NCI-H1694 treated with DMSO at 0.1 percent for 48 hours (cell line): ENCODE data around the gene RIBC2.
"Not testable (repeated sequence)": the region's sequence is repeated elsewhere in the genome, so short reads cannot be mapped to it uniquely, and the experiment has no call there.

Source experiments
- DNase-seq: peaks from one replicate; lab custom pipeline; 2025; lab: John Stamatoyannopoulos, UW

The RIBC2 gene

GRCh38 chr22:45448431-45448830 is 34.9 kb downstream of the RIBC2 start:
- no peak for DNase-seq

- DNase-seq, result not testable (repeated sequence)
Observed at GRCh38 chr22:45449442-45449841, 35.9 kb downstream of the RIBC2 start.

GRCh38 chr22:45450101-45450785 is 36.8 kb downstream of the RIBC2 start:
- no peak for DNase-seq

GRCh38 chr22:45450921-45451651 is 37.6 kb downstream of the RIBC2 start:
- no peak for DNase-seq

- DNase-seq, result no peak
Observed at GRCh38 chr22:45451972-45452371, 38.5 kb downstream of the RIBC2 start.

GRCh38 chr22:45452565-45453379 is 39.3 kb downstream of the RIBC2 start:
- no peak for DNase-seq

- DNase-seq, result no peak
Observed at GRCh38 chr22:45453764-45454163, 40.3 kb downstream of the RIBC2 start.

GRCh38 chr22:45454275-45454674 is 40.8 kb downstream of the RIBC2 start:
- no peak for DNase-seq

GRCh38 chr22:45455212-45455611 is 41.7 kb downstream of the RIBC2 start:
- DNase-seq, result no peak

GRCh38 chr22:45455621-45456020 is 42.1 kb downstream of the RIBC2 start:
- no peak for DNase-seq

GRCh38 chr22:45456811-45457210 is 43.3 kb downstream of the RIBC2 start:
- DNase-seq, result no peak

GRCh38 chr22:45458532-45458931 is 45.0 kb downstream of the RIBC2 start:
- DNase-seq, result no peak

- DNase-seq, result no peak
Observed at GRCh38 chr22:45459235-45459634, 45.7 kb downstream of the RIBC2 start.

GRCh38 chr22:45460288-45461109 is 47.0 kb downstream of the RIBC2 start:
- DNase-seq, result no peak

- no peak for DNase-seq
Observed at GRCh38 chr22:45462034-45462655, 48.7 kb downstream of the RIBC2 start.

GRCh38 chr22:45463691-45464090 is 50.2 kb downstream of the RIBC2 start:
- not testable (repeated sequence) for DNase-seq

GRCh38 chr22:45465633-45466032 is 52.1 kb downstream of the RIBC2 start:
- no peak for DNase-seq

- DNase-seq, result no peak
Observed at GRCh38 chr22:45468872-45469271, 55.4 kb downstream of the RIBC2 start.

- no peak for DNase-seq
Observed at GRCh38 chr22:45469281-45470073, 56.0 kb downstream of the RIBC2 start.

- no peak for DNase-seq
Observed at GRCh38 chr22:45470871-45471270, 57.4 kb downstream of the RIBC2 start.

GRCh38 chr22:45472426-45472825 is 58.9 kb downstream of the RIBC2 start:
- DNase-seq, result no peak
